HG02885 (cell line): Measurements from ENCODE around the gene STAB2.
"Not testable (repeated sequence)": the region's sequence is repeated elsewhere in the genome, so short reads cannot be mapped to it uniquely, and the experiment has no call there.

Experiments used
- ATAC-seq: cut with Tn5 transposase; IDR thresholded peaks from one replicate; pipeline ENCODE4 v1.9.1; 2021; ENCODE audit warnings: mild to moderate bottlenecking; ENCODE audit not compliant: unreplicated experiment, poor library complexity

The STAB2 gene

GRCh38 chr12:103645202-103645601 is 58.1 kb downstream of the STAB2 start:
- ATAC-seq: no peak

GRCh38 chr12:103647267-103647666 is 60.2 kb downstream of the STAB2 start:
- ATAC-seq: no peak

- no peak for ATAC-seq
These were observed 65.7 kb downstream of the STAB2 start for GRCh38 chr12:103652808-103653207.

GRCh38 chr12:103653568-103654173 is 66.6 kb downstream of the STAB2 start:
- not testable (repeated sequence) for ATAC-seq

GRCh38 chr12:103654816-103655215 is 67.7 kb downstream of the STAB2 start:
- no peak for ATAC-seq

- no peak for ATAC-seq
These were observed 69.2 kb downstream of the STAB2 start for GRCh38 chr12:103656291-103656690.

- no peak for ATAC-seq
These were observed 70.3 kb downstream of the STAB2 start for GRCh38 chr12:103657331-103657730.

GRCh38 chr12:103664626-103665025 is 77.6 kb downstream of the STAB2 start:
- ATAC-seq: no peak

- ATAC-seq: no peak
These were observed 78.9 kb downstream of the STAB2 start for GRCh38 chr12:103665971-103666370.

GRCh38 chr12:103667125-103667524 is 80.1 kb downstream of the STAB2 start:
- no peak for ATAC-seq

GRCh38 chr12:103668520-103668919 is 81.4 kb downstream of the STAB2 start:
- ATAC-seq: no peak

GRCh38 chr12:103671367-103671766 is 84.3 kb downstream of the STAB2 start:
- no peak for ATAC-seq

GRCh38 chr12:103672401-103673119 is 85.5 kb downstream of the STAB2 start:
- ATAC-seq: no peak

- ATAC-seq: no peak
These were observed 86.4 kb downstream of the STAB2 start for GRCh38 chr12:103673487-103673886.

- ATAC-seq: no peak
These were observed 86.9 kb downstream of the STAB2 start for GRCh38 chr12:103673891-103674375.

GRCh38 chr12:103676893-103677292 is 89.8 kb downstream of the STAB2 start:
- ATAC-seq: no peak

- ATAC-seq: no peak
These were observed 90.3 kb downstream of the STAB2 start for GRCh38 chr12:103677341-103677740.

GRCh38 chr12:103677905-103678304 is 90.8 kb downstream of the STAB2 start:
- no peak for ATAC-seq

GRCh38 chr12:103679421-103680170 is 92.5 kb downstream of the STAB2 start:
- no peak for ATAC-seq

GRCh38 chr12:103680591-103681141 is 93.6 kb downstream of the STAB2 start:
- ATAC-seq: no peak

- ATAC-seq: no peak
These were observed 99.0 kb downstream of the STAB2 start for GRCh38 chr12:103686026-103686425.
